WI38 (cell line): ENCODE data around the gene NUDT19.
"Not testable (repeated sequence)": the region's sequence is repeated elsewhere in the genome, so short reads cannot be mapped to it uniquely, and the experiment has no call there.

ENCODE experiments used
- H3K4me3 ChIP-seq: 2 replicates; pipeline ENCODE4 v1.5.1; 2011; ENCODE audit warnings: low read depth, mild to moderate bottlenecking, control low read depth, low read length
- TF ChIP-seq, protein P1 (sequence below): IDR thresholded peaks from 2 replicates; pipeline ENCODE4 v1.5.1; 2012; ENCODE audit warnings: low read depth, mild to moderate bottlenecking, control low read depth, low read length

Gene NUDT19

DNA sequence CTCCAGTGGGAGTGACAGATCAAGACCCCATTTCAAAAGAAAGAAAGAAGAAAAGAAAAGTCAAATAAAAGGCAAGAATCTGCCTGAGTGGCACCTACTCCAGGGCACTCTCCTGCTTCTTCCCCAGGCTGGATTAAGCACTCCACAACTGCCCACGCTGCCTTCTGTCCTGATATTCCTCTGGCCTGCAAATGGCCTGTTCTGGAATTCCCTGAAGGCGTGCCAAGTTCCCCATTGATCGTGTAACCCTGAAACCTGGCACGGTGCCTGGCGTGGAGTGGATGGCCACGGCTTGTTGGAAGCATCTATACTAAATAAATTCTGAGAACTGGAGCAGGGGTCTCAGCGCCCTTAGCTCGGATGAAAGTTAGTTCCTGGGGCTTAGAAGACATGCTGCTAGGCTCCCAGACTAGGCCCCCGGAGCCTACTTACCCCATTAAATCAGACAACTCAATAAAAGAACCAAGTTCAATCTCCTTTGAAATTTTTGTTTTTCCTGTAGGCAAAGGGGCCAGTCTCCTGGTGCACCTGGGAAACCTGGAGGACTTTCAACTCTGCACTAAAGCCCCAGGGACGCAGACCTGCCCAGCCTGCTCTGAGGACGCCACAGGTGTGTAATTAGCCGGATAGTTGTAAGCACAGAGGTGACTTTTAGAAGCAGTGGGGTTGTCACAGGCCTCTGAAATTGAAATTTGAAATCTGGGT, 38.6 kb upstream of the NUDT19 start:
- no peak overlapping the region for H3K4me3 ChIP-seq
- TF ChIP-seq, protein P1, sequence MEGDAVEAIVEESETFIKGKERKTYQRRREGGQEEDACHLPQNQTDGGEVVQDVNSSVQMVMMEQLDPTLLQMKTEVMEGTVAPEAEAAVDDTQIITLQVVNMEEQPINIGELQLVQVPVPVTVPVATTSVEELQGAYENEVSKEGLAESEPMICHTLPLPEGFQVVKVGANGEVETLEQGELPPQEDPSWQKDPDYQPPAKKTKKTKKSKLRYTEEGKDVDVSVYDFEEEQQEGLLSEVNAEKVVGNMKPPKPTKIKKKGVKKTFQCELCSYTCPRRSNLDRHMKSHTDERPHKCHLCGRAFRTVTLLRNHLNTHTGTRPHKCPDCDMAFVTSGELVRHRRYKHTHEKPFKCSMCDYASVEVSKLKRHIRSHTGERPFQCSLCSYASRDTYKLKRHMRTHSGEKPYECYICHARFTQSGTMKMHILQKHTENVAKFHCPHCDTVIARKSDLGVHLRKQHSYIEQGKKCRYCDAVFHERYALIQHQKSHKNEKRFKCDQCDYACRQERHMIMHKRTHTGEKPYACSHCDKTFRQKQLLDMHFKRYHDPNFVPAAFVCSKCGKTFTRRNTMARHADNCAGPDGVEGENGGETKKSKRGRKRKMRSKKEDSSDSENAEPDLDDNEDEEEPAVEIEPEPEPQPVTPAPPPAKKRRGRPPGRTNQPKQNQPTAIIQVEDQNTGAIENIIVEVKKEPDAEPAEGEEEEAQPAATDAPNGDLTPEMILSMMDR: no peak

DNA sequence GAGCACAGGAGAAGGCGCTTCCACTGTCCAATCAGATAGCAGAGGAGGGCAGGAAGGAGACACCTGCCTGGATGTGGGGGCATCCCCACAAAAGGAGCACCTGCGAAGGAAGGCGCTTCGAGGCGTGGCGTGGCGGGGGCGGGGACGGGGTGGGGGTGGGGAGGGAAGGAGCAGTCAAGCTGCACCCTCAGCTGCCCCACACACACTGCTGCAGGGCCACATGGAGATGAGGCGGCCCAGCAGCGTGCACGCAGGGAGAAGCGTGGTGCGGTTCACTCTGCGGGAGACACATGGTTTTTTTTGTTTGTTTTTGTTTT, 38.1 kb upstream of the NUDT19 start:
- TF ChIP-seq, protein P1: no peak

DNA sequence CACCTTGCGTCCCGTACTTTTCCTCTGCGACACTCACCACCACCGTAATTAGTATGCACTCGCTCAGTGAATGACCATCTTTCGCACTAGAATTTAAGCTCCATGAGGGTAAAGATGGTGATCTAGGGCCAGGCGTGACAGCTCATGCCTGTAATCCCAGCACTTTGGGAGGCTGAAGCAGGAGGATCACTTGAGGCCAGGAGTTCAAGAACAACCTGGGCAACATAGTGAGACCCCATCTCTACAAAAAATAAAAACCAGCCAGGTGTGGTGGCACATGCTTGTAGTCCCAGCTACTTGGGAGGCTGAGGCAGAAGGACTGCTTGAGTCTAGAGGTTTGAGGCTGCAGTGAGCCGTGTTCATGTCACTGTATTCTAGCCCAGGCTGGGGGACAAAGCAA, 35.2 kb upstream of the NUDT19 start:
- not testable (repeated sequence) for H3K4me3 ChIP-seq

More for the DNA sequence above, 38.1 kb upstream of the NUDT19 start:
- H3K4me3 ChIP-seq: no peak overlapping the region

DNA sequence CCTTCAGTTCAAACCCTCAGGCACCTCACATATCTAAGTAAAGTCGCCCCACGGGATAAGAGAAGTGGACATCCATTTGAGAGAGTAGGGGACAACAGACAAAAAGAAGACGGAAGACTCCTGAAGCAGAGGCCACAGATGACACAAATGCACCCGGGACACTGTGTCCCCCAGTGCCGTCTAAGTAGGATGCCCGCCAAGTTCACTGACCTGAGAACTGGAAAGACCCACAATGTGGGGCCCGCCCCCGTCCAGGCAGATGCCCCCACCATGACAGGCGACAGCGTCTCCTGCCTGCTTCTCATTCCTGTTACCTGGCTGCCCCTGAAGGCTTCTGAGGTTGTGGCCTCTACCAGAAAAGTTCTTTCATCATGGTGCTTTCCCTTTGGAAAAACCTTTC, 33.5 kb upstream of the NUDT19 start:
- TF ChIP-seq, protein P1: no peak
- no peak overlapping the region for H3K4me3 ChIP-seq

DNA sequence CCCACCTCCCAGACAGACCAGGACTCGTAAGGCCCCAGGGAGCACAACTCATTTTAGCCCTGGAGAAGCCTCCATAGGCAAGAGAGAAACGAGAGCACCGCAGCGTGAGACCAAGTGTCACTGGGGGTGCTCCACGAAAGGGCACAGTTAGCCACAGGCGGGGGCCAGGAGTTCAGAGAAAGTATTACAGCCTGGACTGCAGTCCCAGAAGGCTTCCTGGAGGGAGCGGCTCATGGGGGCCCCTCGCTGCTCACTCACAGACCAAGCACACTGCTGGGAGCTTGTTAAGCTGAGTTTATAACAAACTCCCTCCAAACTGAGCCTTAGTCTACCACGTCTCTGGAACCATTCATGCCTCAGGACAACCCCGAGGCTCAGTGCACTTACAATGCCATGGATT, 33.1 kb upstream of the NUDT19 start:
- TF ChIP-seq, protein P1: no peak
- no peak overlapping the region for H3K4me3 ChIP-seq

DNA sequence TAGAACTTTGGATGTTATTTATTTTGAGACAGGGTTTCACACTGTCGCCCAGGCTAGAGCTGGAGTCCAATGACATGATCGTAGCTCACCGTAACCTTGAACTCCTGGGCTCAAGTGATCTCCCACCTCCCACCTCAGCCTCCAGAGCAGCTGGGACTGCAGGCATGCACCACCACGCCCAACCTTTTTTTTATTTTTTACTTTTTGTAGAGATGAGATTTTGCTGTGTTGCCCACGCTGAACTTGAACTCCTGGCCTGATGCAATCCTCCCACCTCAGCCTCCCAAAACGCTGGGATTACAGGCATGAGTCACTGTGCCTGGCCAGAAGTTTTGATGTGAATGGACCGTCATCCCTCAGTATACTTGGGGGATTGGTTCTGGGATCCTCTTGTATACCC, 30.3 kb upstream of the NUDT19 start:
- no peak overlapping the region for H3K4me3 ChIP-seq
- TF ChIP-seq, protein P1: no peak

DNA sequence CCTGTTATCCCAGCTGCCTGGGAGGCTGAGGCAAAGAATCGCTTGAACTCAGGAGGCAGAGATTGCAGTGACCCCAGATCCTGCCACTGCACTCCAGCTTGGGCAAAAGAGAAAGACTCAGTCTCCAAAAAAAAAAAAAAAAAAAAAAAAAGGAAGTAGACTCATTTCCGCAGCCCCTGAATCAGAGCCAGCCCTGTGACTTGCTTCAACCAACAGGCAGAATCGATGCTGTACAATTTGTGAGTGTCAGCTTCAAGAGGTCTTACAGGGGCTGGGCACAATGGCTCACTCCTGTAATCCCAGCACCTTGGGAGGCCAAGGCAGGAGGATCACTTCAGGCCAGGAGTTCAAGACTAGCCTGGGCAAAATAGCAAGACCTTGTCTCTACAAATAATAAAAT, 29.4 kb upstream of the NUDT19 start:
- no peak overlapping the region for H3K4me3 ChIP-seq
- TF ChIP-seq, protein P1: no peak

DNA sequence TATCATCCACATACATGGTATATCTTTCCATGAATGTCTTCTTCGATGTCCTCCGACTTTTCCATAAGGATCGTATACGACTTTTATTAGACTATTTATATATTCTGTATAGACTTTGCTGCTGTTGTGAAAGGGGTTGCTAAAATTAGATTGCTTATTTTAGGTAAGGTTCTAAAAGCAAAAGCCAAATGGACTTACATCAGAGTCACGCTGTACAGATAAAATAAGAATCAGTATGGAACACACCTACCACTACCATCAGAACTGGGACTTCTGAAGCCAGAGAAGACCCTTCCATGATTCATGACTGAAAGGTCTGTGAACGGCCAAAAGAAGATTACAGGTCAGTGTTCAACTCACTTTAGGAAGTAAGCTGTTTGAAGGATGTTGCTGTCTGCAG, 25.5 kb upstream of the NUDT19 start:
- no peak overlapping the region for H3K4me3 ChIP-seq
- TF ChIP-seq, protein P1: no peak
